T-helper 1 cell treated with Interleukin-12 subunit alpha and Interleukin-12 subunit beta and Interleukin-4 antibody, amounts not matched to agents 30 ng/mL and 1 ng/mL, for 36 hours (primary cell): ENCODE data around the gene TMEM144. TPM values are rescaled to one million over a fixed set of nuclear protein-coding genes. Genes with fewer than 3 reads are reported as not detected.

Source experiments
- intact Hi-C: fragments of 100-400 bp; cut with micrococcal nuclease; formaldehyde crosslinking; loops from one replicate; pipeline ENCODE4 v1.15.1; 2024
- total RNA-seq: library from RNA; stranded (reverse); gene quantifications from 2 replicates; pipeline ENCODE4 v1.2.3, GENCODE V29; 2022

Gene TMEM144
- 0.39 TPM in 1 of 2 replicates, not detected in the other for total RNA-seq

GRCh38 chr4:158209825-158210807 is at the start of gene TMEM144:
TMEM144 (plus strand) TSS chr4:158210486; CDS start chr4:158212668, 2,182 bp downstream.
- intact Hi-C loops, result no loop called here

- intact Hi-C loops, result no loop called here
These were observed 48.5 kb upstream of the TMEM144 start for GRCh38 chr4:158161551-158162354.

GRCh38 chr4:158162631-158163030 is 47.7 kb upstream of the TMEM144 start:
- intact Hi-C loops, result no loop called here

GRCh38 chr4:158163941-158164767 is 46.1 kb upstream of the TMEM144 start:
- intact Hi-C loops, result no loop called here

- intact Hi-C loops, result no loop called here
These were observed 45.5 kb upstream of the TMEM144 start for GRCh38 chr4:158164768-158165213.

GRCh38 chr4:158166701-158167100 is 43.6 kb upstream of the TMEM144 start:
- intact Hi-C loops, result no loop called here

GRCh38 chr4:158168606-158169005 is 41.7 kb upstream of the TMEM144 start:
- intact Hi-C loops, result no loop called here

GRCh38 chr4:158169506-158169905 is 40.8 kb upstream of the TMEM144 start:
- intact Hi-C loops, result no loop called here

- intact Hi-C loops, result loop anchor here (2.0 kb wide), 1 partner anchor 85 kb away; no protein-coding TSS in a partner anchor
These were observed 40.2 kb upstream of the TMEM144 start for GRCh38 chr4:158169931-158170690.

GRCh38 chr4:158170691-158171561 is 39.4 kb upstream of the TMEM144 start:
- intact Hi-C loops, result loop anchor here (2.0 kb wide), 1 partner anchor 84 kb away; no protein-coding TSS in a partner anchor

GRCh38 chr4:158172261-158173258 is 37.7 kb upstream of the TMEM144 start, which contains the start of gene GASK1B:
GASK1B (minus strand) TSS chr4:158173025; CDS start chr4:158171375, 1,650 bp downstream.
- intact Hi-C loops, result loop anchor here (1.0 kb wide), 1 partner anchor 180 kb away; no protein-coding TSS in a partner anchor

- intact Hi-C loops, result no loop called here
These were observed 34.2 kb upstream of the TMEM144 start for GRCh38 chr4:158176108-158176507.

GRCh38 chr4:158176776-158177175 is 33.5 kb upstream of the TMEM144 start:
- intact Hi-C loops, result no loop called here

- intact Hi-C loops, result no loop called here
These were observed 30.8 kb upstream of the TMEM144 start for GRCh38 chr4:158179465-158179864.

- intact Hi-C loops, result no loop called here
These were observed 28.4 kb upstream of the TMEM144 start for GRCh38 chr4:158181906-158182305.

- intact Hi-C loops, result no loop called here
These were observed 27.6 kb upstream of the TMEM144 start for GRCh38 chr4:158182736-158183135.

- intact Hi-C loops, result no loop called here
These were observed 23.5 kb upstream of the TMEM144 start for GRCh38 chr4:158186815-158187214.

- intact Hi-C loops, result no loop called here
These were observed 20.9 kb upstream of the TMEM144 start for GRCh38 chr4:158189422-158189821.
